GM23248 (cell line): Measurements from ENCODE around the gene OR6B1. TPM values are rescaled to one million over a fixed set of nuclear protein-coding genes. Genes with fewer than 3 reads are reported as not detected.

Source experiments
- DNase-seq: peaks from one replicate; pipeline ENCODE4 v3.0.0-alpha.2; 2015
- H2AFZ ChIP-seq: fragments of 200-600 bp; sonication (generic); 2 replicates; pipeline ENCODE4 v1.6.1; 2016; ENCODE audit warnings: antibody characterized with exemption
- H3F3A ChIP-seq: fragments of 200-600 bp; sonication (generic); 2 replicates; pipeline ENCODE4 v1.6.1; 2016; ENCODE audit warnings: mild to moderate bottlenecking, antibody characterized with exemption, mixed run types; ENCODE audit not compliant: insufficient read depth
- H3K27ac ChIP-seq: fragments of 200-600 bp; sonication (generic); 2 replicates; pipeline ENCODE4 v1.5.1; 2016; ENCODE audit warnings: mild to moderate bottlenecking
- H3K27me3 ChIP-seq: fragments of 200-600 bp; sonication (generic); replicated peaks from 2 replicates; pipeline ENCODE4 v1.6.1; 2016; ENCODE audit warnings: mild to moderate bottlenecking; ENCODE audit not compliant: insufficient read depth
- H3K36me3 ChIP-seq: fragments of 200-600 bp; sonication (generic); 2 replicates; pipeline ENCODE4 v1.6.1; 2016; ENCODE audit warnings: low read depth, mild to moderate bottlenecking
- H3K4me1 ChIP-seq: fragments of 200-600 bp; sonication (generic); 2 replicates; pipeline ENCODE4 v1.6.1; 2016; ENCODE audit warnings: mild to moderate bottlenecking; ENCODE audit not compliant: insufficient read depth
- H3K4me2 ChIP-seq: fragments of 200-600 bp; sonication (generic); one replicate; pipeline ENCODE4 v1.6.1; 2016; ENCODE audit warnings: mild to moderate bottlenecking; ENCODE audit not compliant: unreplicated experiment
- H3K4me3 ChIP-seq: fragments of 200-600 bp; sonication (generic); 2 replicates; pipeline ENCODE4 v1.5.1; 2016; ENCODE audit warnings: mild to moderate bottlenecking
- H3K79me2 ChIP-seq: fragments of 200-600 bp; sonication (generic); 2 replicates; pipeline ENCODE4 v1.6.1; 2016; ENCODE audit warnings: mild to moderate bottlenecking; ENCODE audit not compliant: insufficient read depth
- H3K9ac ChIP-seq: fragments of 200-600 bp; sonication (generic); 2 replicates; pipeline ENCODE4 v1.6.1; 2016; ENCODE audit warnings: mild to moderate bottlenecking
- H3K9me2 ChIP-seq: fragments of 200-600 bp; sonication (generic); 2 replicates; pipeline ENCODE4 v1.6.1; 2016; ENCODE audit warnings: mixed run types, mild to moderate bottlenecking, moderate library complexity; ENCODE audit not compliant: insufficient read depth
- H3K9me3 ChIP-seq: fragments of 200-600 bp; sonication (generic); one replicate; pipeline ENCODE4 v1.6.1; 2017; ENCODE audit warnings: low read depth
- H4K20me1 ChIP-seq: fragments of 200-600 bp; sonication (generic); 2 replicates; pipeline ENCODE4 v1.6.0; 2016; ENCODE audit not compliant: insufficient read depth
- EZH2 ChIP-seq: fragments of 200-600 bp; sonication (generic); IDR thresholded peaks from 2 replicates; pipeline ENCODE4 v1.6.1; 2018; ENCODE audit warnings: antibody characterized with exemption, mild to moderate bottlenecking; ENCODE audit not compliant: insufficient read depth, poor library complexity, severe bottlenecking
- EZH2phosphoT487 ChIP-seq: fragments of 200-600 bp; sonication (generic); IDR thresholded peaks from 2 replicates; pipeline ENCODE4 v1.6.1; 2018; ENCODE audit warnings: antibody characterized with exemption, moderate library complexity, mild to moderate bottlenecking, low read depth; ENCODE audit not compliant: insufficient read depth
- WGBS, 2 experiments: methylation state at CpG; one replicate each; pipeline ENCODE4 v1.1.6; 2015 to 2017; ENCODE audit warnings: low lambda C conversion rate in 2 of 2, low coverage in 1 of 2; ENCODE audit errors: missing lambda C conversion rate in 2 of 2; 5-methylcytosine and 5-hydroxymethylcytosine counted together
- in situ Hi-C: fragments of 300-500 bp; cut with MboI; formaldehyde crosslinking; loops from 2 replicates; pipeline ENCODE4 v1.15.0; 2020
- polyA plus RNA-seq: library from polyadenylated mRNA; unstranded; fragments of >200 nt; fragmentation: Nextera tagmentation; extraction: Ambion mirVana; gene quantifications from 2 replicates; pipeline ENCODE4 v1.2.1, GENCODE V29; 2016
- total RNA-seq: library from RNA; depleted of rRNA; stranded (reverse); fragments of >200 nt; shearing (Covaris generic); gene quantifications from 2 replicates; pipeline ENCODE4 v1.2.3, GENCODE V29; 2014; rRNA removed

OR6B1 gene
- total and polyA plus RNA-seq, 2 experiments from 2014 or later = not detected

DNA sequence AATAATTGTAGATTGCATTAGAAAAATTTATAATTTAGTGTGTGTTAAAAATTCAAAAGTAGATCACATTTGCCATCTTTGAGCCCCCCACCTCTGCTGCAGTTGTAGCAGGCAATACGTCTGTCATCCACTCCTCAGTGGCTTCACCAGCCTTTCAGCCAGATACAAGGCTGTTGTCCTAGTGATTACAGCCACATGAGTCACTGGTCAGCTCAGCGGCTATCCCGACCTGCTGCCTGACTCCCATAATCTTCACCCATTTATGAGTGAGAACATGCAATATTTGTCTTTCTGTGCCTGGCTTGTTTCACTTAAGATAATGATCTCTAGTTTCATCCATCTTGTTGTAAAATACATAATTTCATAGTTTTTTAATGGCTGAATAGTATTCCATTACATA is 57.8 kb downstream of the OR6B1 start:
- Histone ChIP-seq H3K9me3 (no peaks in the 10 kb centered on the region), H3K4me1 (no peaks in the 10 kb centered on the region), H3K27me3 (peaks cover 11% of the 10 kb centered on the region), H4K20me1 (no peaks in the 10 kb centered on the region), H3K4me3 (no peak overlapping the region), H3K27ac (no peak overlapping the region), H3K4me2 (no peak overlapping the region), H3K79me2 (no peaks in the 10 kb centered on the region), H3K36me3 (no peaks in the 10 kb centered on the region), H2AFZ (no peak overlapping the region), H3F3A (no peaks in the 10 kb centered on the region), H3K9me2 (no peaks in the 10 kb centered on the region), H3K9ac (no peak overlapping the region)
- in situ Hi-C loops = no loop called here
- DNase-seq = peak; percentile 29
- no peak for TF ChIP-seq EZH2
- TF ChIP-seq EZH2phosphoT487 = no peak
- WGBS, 2 experiments = 55% methylated on average over 3 of the region's 3 CpGs

Other genes with a start within 250 kb of the OR6B1 start
- 0.22 TPM in 1 of 2 replicates, not detected in the other for gene CTAGE6, start 242.6 kb upstream of the OR6B1 start, total RNA-seq
- not detected in 2 replicates for gene CTAGE6, start 242.6 kb upstream of the OR6B1 start, polyA plus RNA-seq
- 82.9 and 97.0 TPM in 2 replicates for gene TCAF1, start 98.1 kb upstream of the OR6B1 start, total RNA-seq
- 46.5 and 47.0 TPM in 2 replicates for gene TCAF1, start 98.1 kb upstream of the OR6B1 start, polyA plus RNA-seq
- gene OR2F2, start 65.1 kb upstream of the OR6B1 start, total RNA-seq = not detected in 2 replicates
- not detected in 2 replicates for gene OR2F2, start 65.1 kb upstream of the OR6B1 start, polyA plus RNA-seq
- gene OR2F1, start 45.5 kb upstream of the OR6B1 start, total RNA-seq = not detected in 2 replicates
- gene OR2F1, start 45.5 kb upstream of the OR6B1 start, polyA plus RNA-seq = not detected in 2 replicates
- gene OR2A5, start 48.6 kb downstream of the OR6B1 start, total RNA-seq = not detected in 2 replicates
- gene OR2A5, start 48.6 kb downstream of the OR6B1 start, polyA plus RNA-seq = not detected in 2 replicates
- not detected in 2 replicates for gene OR2A25, start 69.5 kb downstream of the OR6B1 start, total RNA-seq
- gene OR2A25, start 69.5 kb downstream of the OR6B1 start, polyA plus RNA-seq = not detected in 2 replicates
- not detected in 2 replicates for gene OR2A12, start 86.0 kb downstream of the OR6B1 start, total RNA-seq
- not detected in 2 replicates for gene OR2A12, start 86.0 kb downstream of the OR6B1 start, polyA plus RNA-seq
- gene OR2A2, start 109.3 kb downstream of the OR6B1 start, total RNA-seq = not detected in 2 replicates
- not detected in 2 replicates for gene OR2A2, start 109.3 kb downstream of the OR6B1 start, polyA plus RNA-seq
- not detected in 2 replicates for gene OR2A14, start 122.9 kb downstream of the OR6B1 start, total RNA-seq
- not detected in 2 replicates for gene OR2A14, start 122.9 kb downstream of the OR6B1 start, polyA plus RNA-seq
- gene CTAGE4, start 183.1 kb downstream of the OR6B1 start, total RNA-seq = 1.3 TPM in 1 of 2 replicates, not detected in the other
- gene CTAGE4, start 183.1 kb downstream of the OR6B1 start, polyA plus RNA-seq = 0.35 and 1.0 TPM in 2 replicates
- gene ARHGEF35, start 195.5 kb downstream of the OR6B1 start, total RNA-seq = 3.4 and 4.3 TPM in 2 replicates
- 4.5 and 5.8 TPM in 2 replicates for gene ARHGEF35, start 195.5 kb downstream of the OR6B1 start, polyA plus RNA-seq
- gene OR2A42, start 239.3 kb downstream of the OR6B1 start, total RNA-seq = 0.25 and 0.32 TPM in 2 replicates
- 0.06 TPM in 1 of 2 replicates, not detected in the other for gene OR2A42, start 239.3 kb downstream of the OR6B1 start, polyA plus RNA-seq